MM.1S (cell line): ENCODE results near the gene SCYL2.

Experiments used
- DNase-seq: peaks from one replicate; pipeline ENCODE4 v3.0.0-alpha.2; 2015
- H2AFZ ChIP-seq: fragments of 300-600 bp; sonication (generic); 2 replicates; pipeline ENCODE4 v1.6.0; 2016; ENCODE audit warnings: antibody characterized with exemption, low read length
- H3F3A ChIP-seq: fragments of 300-600 bp; sonication (generic); 2 replicates; pipeline ENCODE4 v1.6.1; 2016; ENCODE audit warnings: mild to moderate bottlenecking, antibody characterized with exemption, low read length, moderate library complexity, mixed read lengths; ENCODE audit not compliant: insufficient read depth
- H3K27ac ChIP-seq: fragments of 300-600 bp; sonication (generic); 2 replicates; pipeline ENCODE4 v1.5.1; 2016; ENCODE audit warnings: mild to moderate bottlenecking, low read length
- H3K27me3 ChIP-seq: fragments of 300-600 bp; sonication (generic); replicated peaks from 2 replicates; pipeline ENCODE4 v1.6.0; 2016; ENCODE audit warnings: low read length; ENCODE audit not compliant: insufficient read depth
- H3K36me3 ChIP-seq: fragments of 300-600 bp; sonication (generic); replicated peaks from 2 replicates; pipeline ENCODE4 v1.6.1; 2016; ENCODE audit warnings: mild to moderate bottlenecking, low read length, mixed read lengths; ENCODE audit not compliant: insufficient read depth
- H3K4me1 ChIP-seq: fragments of 300-600 bp; sonication (generic); 2 replicates; pipeline ENCODE4 v1.6.1; 2016; ENCODE audit warnings: low read length, mixed read lengths
- H3K4me2 ChIP-seq: fragments of 300-600 bp; sonication (generic); 2 replicates; pipeline ENCODE4 v1.6.0; 2016; ENCODE audit warnings: low read depth, low read length
- H3K4me3 ChIP-seq: fragments of 300-600 bp; sonication (generic); 2 replicates; pipeline ENCODE4 v1.5.1; 2016; ENCODE audit warnings: low read length, mixed read lengths
- H3K79me2 ChIP-seq: fragments of 300-600 bp; sonication (generic); 2 replicates; pipeline ENCODE4 v1.6.1; 2016; ENCODE audit warnings: mixed run types, low read length, mixed read lengths
- H3K9ac ChIP-seq: fragments of 300-600 bp; sonication (generic); 2 replicates; pipeline ENCODE4 v1.6.1; 2016; ENCODE audit warnings: low read length, mixed read lengths
- H3K9me2 ChIP-seq: fragments of 300-600 bp; sonication (generic); replicated peaks from 2 replicates; pipeline ENCODE4 v1.6.1; 2016; ENCODE audit warnings: mild to moderate bottlenecking, low read length, mixed read lengths; ENCODE audit not compliant: insufficient read depth
- H3K9me3 ChIP-seq: fragments of 300-600 bp; sonication (generic); replicated peaks from 2 replicates; pipeline ENCODE4 v1.6.1; 2016; ENCODE audit warnings: mild to moderate bottlenecking, low read length, mixed read lengths; ENCODE audit not compliant: insufficient read depth
- H4K20me1 ChIP-seq: fragments of 300-600 bp; sonication (generic); 2 replicates; pipeline ENCODE4 v1.6.1; 2016; ENCODE audit warnings: mild to moderate bottlenecking, low read length, moderate library complexity, mixed read lengths; ENCODE audit not compliant: insufficient read depth
- EZH2 ChIP-seq: fragments of 300-600 bp; sonication (generic); optimal IDR thresholded peaks from 2 replicates; pipeline ENCODE3; 2017; ENCODE audit warnings: low read depth, mild to moderate bottlenecking, antibody characterized with exemption, low read length, mixed read lengths
- EZH2phosphoT487 ChIP-seq: fragments of 300-600 bp; sonication (generic); IDR thresholded peaks from 2 replicates; pipeline ENCODE4 v1.6.1; 2018; ENCODE audit warnings: antibody characterized with exemption, low read length
- TF ChIP-seq, protein P1 (sequence below): fragments of 300-600 bp; sonication (generic); IDR thresholded peaks from 2 replicates; pipeline ENCODE4 v1.5.1; 2016; ENCODE audit warnings: antibody characterized with exemption, low read length, mixed read lengths

Gene SCYL2

DNA sequence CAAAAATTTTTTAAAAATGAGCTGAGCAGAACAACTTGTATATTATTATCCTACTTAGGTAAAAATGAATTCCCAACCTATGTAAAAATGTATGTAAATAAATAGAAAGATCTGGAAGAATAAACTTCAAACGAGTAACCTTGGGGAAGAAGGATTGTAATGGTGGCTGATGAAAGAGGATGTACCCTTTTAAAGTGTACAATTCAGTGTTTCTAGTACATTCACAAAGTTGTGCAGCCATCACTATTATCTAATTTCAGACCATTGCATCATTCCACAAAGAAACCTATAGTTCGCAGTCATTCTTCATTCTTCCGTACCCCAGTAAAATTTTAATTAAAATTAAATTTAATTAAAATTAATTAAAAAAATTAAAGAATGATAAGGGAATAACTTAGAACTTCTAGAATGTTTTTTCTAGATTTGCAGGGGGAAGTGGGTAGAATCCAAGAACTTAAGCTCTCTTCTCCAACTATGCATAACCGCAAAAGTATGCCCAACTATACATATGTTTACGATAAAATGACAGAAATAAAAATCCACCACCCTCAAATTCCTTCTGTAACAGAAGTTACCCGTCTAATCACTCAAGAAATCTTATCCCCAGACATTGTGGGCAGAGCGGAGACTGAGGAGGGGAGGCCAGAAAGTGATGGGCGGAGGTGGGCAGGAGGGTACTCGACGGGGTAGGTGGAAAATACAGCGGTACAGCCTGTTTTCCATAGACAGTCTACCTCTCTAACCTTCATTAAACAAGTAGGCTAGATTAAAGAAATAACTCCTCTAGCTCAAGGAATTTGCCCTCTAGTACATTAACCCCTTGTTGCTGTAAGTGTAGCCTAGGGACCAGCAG lies 1.0 kb upstream of the SCYL2 start:
- no peaks in the 10 kb centered on the region for H3K27me3 ChIP-seq
- peak overlapping the region; percentile 77 for H3K4me2 ChIP-seq
- H3K4me1 ChIP-seq, result peaks cover 16% of the 10 kb centered on the region
- H3K36me3 ChIP-seq, result no peaks in the 10 kb centered on the region
- H3K9me3 ChIP-seq, result no peaks in the 10 kb centered on the region
- H3F3A ChIP-seq, result peaks cover 10% of the 10 kb centered on the region; the same call in 1 of the 2 replicates
- H4K20me1 ChIP-seq, result no peaks in the 10 kb centered on the region
- peak overlapping the region; percentile 80 for H3K4me3 ChIP-seq
- H3K9me2 ChIP-seq, result no peaks in the 10 kb centered on the region
- no peak overlapping the region for H3K27ac ChIP-seq
- H2AFZ ChIP-seq, result peak overlapping the region; percentile 91
- peaks cover 36% of the 10 kb centered on the region for H3K79me2 ChIP-seq
- TF ChIP-seq, protein P1, sequence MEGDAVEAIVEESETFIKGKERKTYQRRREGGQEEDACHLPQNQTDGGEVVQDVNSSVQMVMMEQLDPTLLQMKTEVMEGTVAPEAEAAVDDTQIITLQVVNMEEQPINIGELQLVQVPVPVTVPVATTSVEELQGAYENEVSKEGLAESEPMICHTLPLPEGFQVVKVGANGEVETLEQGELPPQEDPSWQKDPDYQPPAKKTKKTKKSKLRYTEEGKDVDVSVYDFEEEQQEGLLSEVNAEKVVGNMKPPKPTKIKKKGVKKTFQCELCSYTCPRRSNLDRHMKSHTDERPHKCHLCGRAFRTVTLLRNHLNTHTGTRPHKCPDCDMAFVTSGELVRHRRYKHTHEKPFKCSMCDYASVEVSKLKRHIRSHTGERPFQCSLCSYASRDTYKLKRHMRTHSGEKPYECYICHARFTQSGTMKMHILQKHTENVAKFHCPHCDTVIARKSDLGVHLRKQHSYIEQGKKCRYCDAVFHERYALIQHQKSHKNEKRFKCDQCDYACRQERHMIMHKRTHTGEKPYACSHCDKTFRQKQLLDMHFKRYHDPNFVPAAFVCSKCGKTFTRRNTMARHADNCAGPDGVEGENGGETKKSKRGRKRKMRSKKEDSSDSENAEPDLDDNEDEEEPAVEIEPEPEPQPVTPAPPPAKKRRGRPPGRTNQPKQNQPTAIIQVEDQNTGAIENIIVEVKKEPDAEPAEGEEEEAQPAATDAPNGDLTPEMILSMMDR, result no peak
- TF ChIP-seq EZH2phosphoT487, result no peak
- no peak for TF ChIP-seq EZH2
- peak overlapping the region; percentile 92; the same call in 1 of the 2 replicates for H3K9ac ChIP-seq
- no peak for DNase-seq

- Histone ChIP-seq H3K27me3 (no peaks in the 10 kb centered on the region), H3K9me3 (no peaks in the 10 kb centered on the region), H3K36me3 (no peaks in the 10 kb centered on the region), H3K9ac (peak overlapping the region; percentile 92), H2AFZ (peak overlapping the region; percentile 91), H3K9me2 (no peaks in the 10 kb centered on the region), H3K27ac (peak overlapping the region; percentile 91; the same call in 1 of the 2 replicates), H3K4me3 (peak overlapping the region; percentile 80), H3K4me1 (peaks cover 16% of the 10 kb centered on the region), H3K79me2 (peaks cover 42% of the 10 kb centered on the region), H4K20me1 (no peaks in the 10 kb centered on the region), H3K4me2 (peak overlapping the region; percentile 77), H3F3A (peaks cover 10% of the 10 kb centered on the region; the same call in 1 of the 2 replicates)
- peak; percentile 88 for DNase-seq
- no peak for TF ChIP-seq EZH2phosphoT487
- TF ChIP-seq, protein P1, result no peak
- no peak for TF ChIP-seq EZH2
Observed at GRCh38 chr12:100266585-100266834, 467 bp upstream of the SCYL2 start.

GRCh38 chr12:100267603-100268281 lies 765 bp downstream of the SCYL2 start:
- H2AFZ ChIP-seq, result peak overlapping the region; percentile 91

More at GRCh38 chr12:100267603-100268281, 765 bp downstream of the SCYL2 start:
- H3K9me2 ChIP-seq, result no peaks in the 10 kb centered on the region
- no peak for TF ChIP-seq EZH2phosphoT487
- TF ChIP-seq, protein P1, result no peak
- no peak for TF ChIP-seq EZH2
- DNase-seq, result peak; percentile 16
- no peaks in the 10 kb centered on the region for H4K20me1 ChIP-seq
- peak overlapping the region; percentile 72 for H3K4me2 ChIP-seq
- peak overlapping the region; percentile 91 for H3K27ac ChIP-seq
- H3K79me2 ChIP-seq, result peaks cover 54% of the 10 kb centered on the region
- H3K9me3 ChIP-seq, result no peaks in the 10 kb centered on the region
- peak overlapping the region; percentile 80 for H3K4me3 ChIP-seq
- peaks cover 10% of the 10 kb centered on the region; the same call in 1 of the 2 replicates for H3F3A ChIP-seq
- no peaks in the 10 kb centered on the region for H3K27me3 ChIP-seq
- no peaks in the 10 kb centered on the region for H3K36me3 ChIP-seq
- H3K9ac ChIP-seq, result peak overlapping the region; percentile 92
- peaks cover 16% of the 10 kb centered on the region for H3K4me1 ChIP-seq
